ENCODE measurements around the gene RAB20. TPM values are rescaled to one million over a fixed set of nuclear protein-coding genes. Genes with fewer than 3 reads are reported as not detected.

Gene RAB20
- total RNA-seq, 1 donor from 2014 or later: 2.6 TPM

DNA sequence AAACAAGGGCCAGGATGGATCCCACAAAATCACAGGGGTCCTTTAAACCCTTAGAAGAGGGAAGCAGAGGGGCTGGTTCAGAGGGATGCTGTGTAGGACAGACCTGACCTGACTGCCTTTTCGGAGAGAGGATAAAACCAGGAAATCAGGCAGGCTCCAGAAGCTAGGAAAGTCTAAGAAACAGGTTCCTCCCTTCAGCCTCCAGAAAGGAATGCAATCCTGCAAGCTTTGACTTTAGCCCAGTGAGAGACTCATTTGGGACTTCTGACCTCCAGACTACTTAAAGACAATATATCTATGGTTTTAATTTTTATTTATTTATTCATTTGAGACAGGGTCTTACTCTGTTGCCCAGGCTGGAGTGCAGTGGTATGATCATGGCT lies 5.3 kb downstream of the RAB20 start:
- no peak for TF ChIP-seq EZH2 (IDR thresholded peaks at IDR 0.05; ENCODE audit: insufficient read depth, low read length)
- TF ChIP-seq, protein P1, sequence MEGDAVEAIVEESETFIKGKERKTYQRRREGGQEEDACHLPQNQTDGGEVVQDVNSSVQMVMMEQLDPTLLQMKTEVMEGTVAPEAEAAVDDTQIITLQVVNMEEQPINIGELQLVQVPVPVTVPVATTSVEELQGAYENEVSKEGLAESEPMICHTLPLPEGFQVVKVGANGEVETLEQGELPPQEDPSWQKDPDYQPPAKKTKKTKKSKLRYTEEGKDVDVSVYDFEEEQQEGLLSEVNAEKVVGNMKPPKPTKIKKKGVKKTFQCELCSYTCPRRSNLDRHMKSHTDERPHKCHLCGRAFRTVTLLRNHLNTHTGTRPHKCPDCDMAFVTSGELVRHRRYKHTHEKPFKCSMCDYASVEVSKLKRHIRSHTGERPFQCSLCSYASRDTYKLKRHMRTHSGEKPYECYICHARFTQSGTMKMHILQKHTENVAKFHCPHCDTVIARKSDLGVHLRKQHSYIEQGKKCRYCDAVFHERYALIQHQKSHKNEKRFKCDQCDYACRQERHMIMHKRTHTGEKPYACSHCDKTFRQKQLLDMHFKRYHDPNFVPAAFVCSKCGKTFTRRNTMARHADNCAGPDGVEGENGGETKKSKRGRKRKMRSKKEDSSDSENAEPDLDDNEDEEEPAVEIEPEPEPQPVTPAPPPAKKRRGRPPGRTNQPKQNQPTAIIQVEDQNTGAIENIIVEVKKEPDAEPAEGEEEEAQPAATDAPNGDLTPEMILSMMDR (IDR thresholded peaks at IDR 0.05; ENCODE audit: insufficient read depth, low read depth, low read length): no peak
- no peak overlapping the region for H3K4me3 Mint-ChIP-seq (ENCODE audit: unreplicated experiment)

DNA sequence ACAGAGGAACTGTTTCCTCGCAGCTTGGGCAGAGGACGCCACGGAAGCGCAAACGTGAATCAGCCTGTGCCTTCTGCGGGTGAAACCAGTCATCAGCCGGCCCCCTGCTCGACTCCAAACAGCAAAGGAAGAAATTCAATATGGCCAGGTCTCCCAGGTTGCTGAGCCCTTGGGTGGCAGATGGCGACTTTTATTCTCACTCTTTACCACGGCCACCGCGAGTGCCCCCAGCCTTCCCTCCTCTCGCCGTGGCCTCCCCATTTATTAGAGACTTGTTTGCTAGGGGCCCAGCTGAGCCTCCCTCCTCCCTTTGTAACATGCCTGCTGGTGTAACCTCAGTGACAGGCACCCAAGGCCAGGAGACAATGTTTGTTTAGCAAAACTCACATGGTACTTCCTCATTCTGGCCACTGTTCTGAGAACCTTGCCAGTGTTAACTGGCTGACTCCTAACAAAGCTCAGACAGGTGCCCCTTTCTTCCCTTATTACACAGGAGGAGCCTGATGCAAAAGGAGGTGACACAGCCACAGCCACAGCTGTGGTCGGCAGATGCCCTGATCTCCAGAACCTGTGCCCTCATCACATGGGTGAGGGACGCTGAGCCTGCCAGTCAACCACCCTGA lies 5.8 kb downstream of the RAB20 start:
- Histone ChIP-seq H4K20me1 (ENCODE audit: insufficient read depth, low read length) (no peaks in the 10 kb centered on the region), H3K79me2 (ENCODE audit: insufficient read depth, low read length) (no peaks in the 10 kb centered on the region), H3K4me2 (ENCODE audit: low read length) (no peak overlapping the region), H2AFZ (ENCODE audit: low read depth, low read length) (no peak overlapping the region), H3K36me3 (ENCODE audit: insufficient read depth, low read length) (no peaks in the 10 kb centered on the region), H3K9ac (ENCODE audit: low read length) (no peak overlapping the region), H3K4me3 (ENCODE audit: insufficient read depth, low read depth, low read length) (no peak overlapping the region), H3K4me1 (ENCODE audit: insufficient read depth, low read length) (peaks cover under 1% of the 10 kb centered on the region), H3K27me3 (ENCODE audit: insufficient read depth, low read length) (peaks cover 2% of the 10 kb centered on the region), H3K27ac (ENCODE audit: low read depth, low read length) (no peak overlapping the region), H3K9me3 (ENCODE audit: insufficient read depth, low read depth, low read length) (peaks cover 5% of the 10 kb centered on the region)
- Mint-ChIP-seq H3K4me1 (ENCODE audit: low read depth, unreplicated experiment) (no peaks in the 10 kb centered on the region), H3K9me3 (ENCODE audit: unreplicated experiment) (peaks cover 5% of the 10 kb centered on the region), H3K27me3 (ENCODE audit: low read depth, unreplicated experiment) (peaks cover 11% of the 10 kb centered on the region), H3K36me3 (ENCODE audit: low read depth, unreplicated experiment) (peaks cover 12% of the 10 kb centered on the region), H3K4me3 (ENCODE audit: unreplicated experiment) (no peak overlapping the region), H3K27ac (ENCODE audit: unreplicated experiment) (no peak overlapping the region)
- DNase-seq (ENCODE audit: low read depth) (no peak), FAIRE-seq (no peak)
- TF ChIP-seq, protein P1 (IDR thresholded peaks at IDR 0.05; ENCODE audit: insufficient read depth, low read depth, low read length): no peak
- no peak for TF ChIP-seq EZH2 (IDR thresholded peaks at IDR 0.05; ENCODE audit: insufficient read depth, low read length)

More for the DNA sequence above, 5.3 kb downstream of the RAB20 start:
- no peak for DNase-seq (ENCODE audit: low read depth)
- H3K9me3 ChIP-seq (ENCODE audit: insufficient read depth, low read depth, low read length): peaks cover 5% of the 10 kb centered on the region
- no peak overlapping the region for H3K9ac ChIP-seq (ENCODE audit: low read length)
- H3K4me3 ChIP-seq (ENCODE audit: insufficient read depth, low read depth, low read length): no peak overlapping the region
- Mint-ChIP-seq H3K9me3 (ENCODE audit: unreplicated experiment) (peaks cover 5% of the 10 kb centered on the region), H3K27me3 (ENCODE audit: low read depth, unreplicated experiment) (peaks cover 11% of the 10 kb centered on the region), H3K27ac (ENCODE audit: unreplicated experiment) (no peak overlapping the region), H3K36me3 (ENCODE audit: low read depth, unreplicated experiment) (peaks cover 12% of the 10 kb centered on the region), H3K4me1 (ENCODE audit: low read depth, unreplicated experiment) (no peaks in the 10 kb centered on the region)
- H3K27me3 ChIP-seq (ENCODE audit: insufficient read depth, low read length): peaks cover 2% of the 10 kb centered on the region
- no peak overlapping the region for H3K27ac ChIP-seq (ENCODE audit: low read depth, low read length)
- H3K4me2 ChIP-seq (ENCODE audit: low read length): no peak overlapping the region
- H3K79me2 ChIP-seq (ENCODE audit: insufficient read depth, low read length): no peaks in the 10 kb centered on the region
- no peaks in the 10 kb centered on the region for H3K36me3 ChIP-seq (ENCODE audit: insufficient read depth, low read length)
- H4K20me1 ChIP-seq (ENCODE audit: insufficient read depth, low read length): no peaks in the 10 kb centered on the region
- peaks cover 4% of the 10 kb centered on the region for H3K4me1 ChIP-seq (ENCODE audit: insufficient read depth, low read length)
- FAIRE-seq: no peak
- no peak overlapping the region for H2AFZ ChIP-seq (ENCODE audit: low read depth, low read length)

DNA sequence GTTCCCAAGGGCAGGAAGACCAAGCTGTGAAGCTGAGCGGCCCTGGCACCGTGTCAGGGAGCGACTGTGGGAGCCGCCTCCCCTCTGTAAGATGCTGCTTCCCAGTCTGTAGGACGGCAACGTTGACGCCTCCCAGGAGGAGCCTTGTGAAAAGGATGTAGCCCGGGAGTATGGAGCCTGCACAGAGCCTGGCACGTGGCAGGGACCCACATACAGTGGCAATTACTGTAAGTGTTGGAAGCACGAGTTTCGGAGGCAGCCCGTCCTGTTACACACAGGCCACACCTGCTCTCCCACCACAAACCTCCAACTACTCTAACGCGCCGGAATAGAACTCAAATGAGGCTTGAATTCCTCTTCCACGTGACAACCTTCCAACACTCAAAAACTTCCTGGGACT lies 6.6 kb downstream of the RAB20 start:
- Mint-ChIP-seq H3K27me3 (ENCODE audit: low read depth, unreplicated experiment) (peaks cover 11% of the 10 kb centered on the region), H3K4me3 (ENCODE audit: unreplicated experiment) (no peak overlapping the region), H3K9me3 (ENCODE audit: unreplicated experiment) (peaks cover 5% of the 10 kb centered on the region), H3K27ac (ENCODE audit: unreplicated experiment) (no peak overlapping the region), H3K4me1 (ENCODE audit: low read depth, unreplicated experiment) (no peaks in the 10 kb centered on the region), H3K36me3 (ENCODE audit: low read depth, unreplicated experiment) (peaks cover 12% of the 10 kb centered on the region)
- TF ChIP-seq, protein P1 (IDR thresholded peaks at IDR 0.05; ENCODE audit: insufficient read depth, low read depth, low read length): no peak
- no peak for TF ChIP-seq EZH2 (IDR thresholded peaks at IDR 0.05; ENCODE audit: insufficient read depth, low read length)
- FAIRE-seq (no peak), DNase-seq (ENCODE audit: low read depth) (no peak)
- no peak overlapping the region for H3K9ac ChIP-seq (ENCODE audit: low read length)
- no peaks in the 10 kb centered on the region for H3K4me1 ChIP-seq (ENCODE audit: insufficient read depth, low read length)
- peaks cover 2% of the 10 kb centered on the region for H3K27me3 ChIP-seq (ENCODE audit: insufficient read depth, low read length)
- peaks cover 5% of the 10 kb centered on the region for H3K9me3 ChIP-seq (ENCODE audit: insufficient read depth, low read depth, low read length)
- H3K79me2 ChIP-seq (ENCODE audit: insufficient read depth, low read length): no peaks in the 10 kb centered on the region
- H4K20me1 ChIP-seq (ENCODE audit: insufficient read depth, low read length): no peaks in the 10 kb centered on the region
- no peak overlapping the region for H3K27ac ChIP-seq (ENCODE audit: low read depth, low read length)
- no peaks in the 10 kb centered on the region for H3K36me3 ChIP-seq (ENCODE audit: insufficient read depth, low read length)
- H2AFZ ChIP-seq (ENCODE audit: low read depth, low read length): no peak overlapping the region
- H3K4me2 ChIP-seq (ENCODE audit: low read length): no peak overlapping the region
- H3K4me3 ChIP-seq (ENCODE audit: insufficient read depth, low read depth, low read length): no peak overlapping the region

All from astrocyte (in vitro differentiated cells and primary cell).